Adipose tissue (tissue), 3 donors: ENCODE data around the gene KCTD8. TPM values are rescaled to one million over a fixed set of nuclear protein-coding genes. Genes with fewer than 3 reads are reported as not detected.

ENCODE experiments used
- polyA plus RNA-seq, 3 donors: library from polyadenylated mRNA; stranded (reverse); fragments of 200-250 nt; gene quantifications; one replicate each; pipeline ENCODE4 v1.2.3, GENCODE V29; 2013
- donor health status: healthy with polysubstance abuse.
- donor health status: Bipolar disorder and iron deficiency.
- donor health status: healthy.

The KCTD8 gene
- polyA plus RNA-seq, 3 donors: 0.13 to 0.45 (median 0.25) TPM

Other genes starting within 250 kb of the KCTD8 start
- gene YIPF7, start 202.8 kb upstream of the KCTD8 start, polyA plus RNA-seq: not detected
- gene GUF1, start 229.6 kb upstream of the KCTD8 start, polyA plus RNA-seq: 10 to 100 TPM in 1 of 3 donors, 1 to 10 TPM in 2; 5.8 to 11.1 (median 8.5) TPM